BLaER1 treated with 17β-estradiol and CSF1 and Interleukin-3, amounts not matched to agents 10 nM and 100 nM (cell line): ENCODE measurements around the gene RFTN1.

Source experiments
- H3K27ac ChIP-seq, 11 experiments: shearing (Covaris generic); formaldehyde crosslinking; 2 replicates each; pipeline ENCODE4 v1.8.1; 2022
- H3K27me3 ChIP-seq, 11 experiments: shearing (Covaris generic); formaldehyde crosslinking; 2 replicates each; pipeline ENCODE4 v1.8.1; 2022
- H3K36me3 ChIP-seq, 11 experiments: shearing (Covaris generic); formaldehyde crosslinking; 2 replicates each; pipeline ENCODE4 v1.8.1; 2022
- H3K4me1 ChIP-seq, 10 experiments: shearing (Covaris generic); formaldehyde crosslinking; 2 replicates each; pipeline ENCODE4 v1.8.1; 2022
- H3K4me2 ChIP-seq, 11 experiments: shearing (Covaris generic); formaldehyde crosslinking; 2 replicates each; pipeline ENCODE4 v1.8.1; 2022
- H3K4me3 ChIP-seq, 10 experiments: shearing (Covaris generic); formaldehyde crosslinking; 2 replicates each; pipeline ENCODE4 v1.8.1; 2022
- H3K9ac ChIP-seq, 11 experiments: shearing (Covaris generic); formaldehyde crosslinking; 2 replicates each; pipeline ENCODE4 v1.8.1; 2022
- H3K9me3 ChIP-seq, 11 experiments: shearing (Covaris generic); formaldehyde crosslinking; replicated peaks in 1 of 11; 2 replicates each; pipeline ENCODE4 v1.8.1; 2022
- H4K20me1 ChIP-seq, 11 experiments: shearing (Covaris generic); formaldehyde crosslinking; 2 replicates each; pipeline ENCODE4 v1.8.1; 2022
- Cebpa-rat ChIP-seq, 11 experiments: shearing (Covaris generic); IDR thresholded peaks; 2 replicates each; pipeline ENCODE4 v1.8.1; 2022

The RFTN1 gene

DNA sequence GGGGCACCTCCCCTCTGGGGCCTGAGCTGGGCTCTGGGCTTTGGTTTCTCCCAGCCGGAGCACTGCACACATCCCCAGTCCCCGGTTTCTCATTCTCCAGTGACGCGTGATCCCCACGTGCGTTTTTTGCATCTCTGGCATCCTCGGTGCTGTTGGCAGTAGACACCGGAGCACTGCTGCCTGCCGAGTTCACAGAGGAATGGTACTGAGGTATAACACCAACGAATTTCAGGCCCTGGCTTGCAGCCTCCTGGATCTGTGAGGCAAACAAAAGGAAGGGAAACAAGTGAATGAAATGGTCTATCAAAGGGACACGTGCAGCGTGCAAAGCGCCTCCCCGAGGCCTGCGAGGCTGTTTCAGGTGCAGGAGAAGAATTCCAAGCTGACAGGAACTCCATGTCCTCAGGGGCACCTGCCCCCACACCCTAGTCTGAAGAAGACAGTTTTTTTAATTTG is 135.6 kb downstream of the RFTN1 start:
- Histone ChIP-seq H3K27ac (peak overlapping the region in 4 of 11 experiments; percentile 52 to 69 (median 52); a peak in 8 of 22 replicates), H3K4me1 (peaks cover 64 to 83% (median 79%) of the 10 kb centered on the region in 10 experiments), H3K4me2 (peak overlapping the region; percentile 81 to 94 (median 88)), H4K20me1 (peaks cover 4 to 68% (median 37%) of the 10 kb centered on the region in 11 experiments; a peak in 17 of 22 replicates), H3K27me3 (no peaks in the 10 kb centered on the region), H3K9me3 (peaks cover 21 to 44% (median 39%) of the 10 kb centered on the region in 11 experiments; a peak in 21 of 22 replicates), H3K36me3 (peaks cover 43 to 74% (median 62%) of the 10 kb centered on the region in 11 experiments; a peak in 21 of 22 replicates), H3K4me3 (0 out of 20 replicates have a peak overlapping the region, but pooled peaks of 1 of the 10 experiments have one; percentile 15), H3K9ac (peak overlapping the region in 4 of 11 experiments; percentile 8 to 53 (median 28); a peak in 6 of 22 replicates)
- no peak for TF ChIP-seq Cebpa-rat (IDR thresholded peaks at IDR 0.05)

DNA sequence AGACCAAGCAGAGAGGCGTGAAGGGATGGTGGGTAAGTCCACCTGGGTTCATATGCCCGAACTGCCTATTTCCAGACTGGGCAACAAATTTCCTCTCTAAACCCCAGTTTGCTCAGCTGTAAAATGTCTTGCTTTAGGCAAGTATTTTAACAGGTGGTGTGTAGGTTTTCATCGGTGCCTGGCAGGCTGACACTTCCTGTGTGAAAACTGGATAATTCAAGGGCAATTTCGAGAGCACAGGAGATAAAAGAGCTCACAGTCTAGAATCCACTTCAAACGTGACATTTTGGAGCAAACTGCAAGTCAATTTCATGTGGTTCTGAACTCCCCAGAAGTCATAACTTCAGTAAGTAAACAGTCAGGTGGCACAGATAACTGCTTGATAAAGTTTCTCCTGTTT is 136.3 kb downstream of the RFTN1 start:
- Histone ChIP-seq H3K9ac (peak overlapping the region in 3 of 11 experiments; percentile 23 to 53 (median 33); a peak in 4 of 22 replicates), H3K4me3 (0 out of 20 replicates have a peak overlapping the region, but pooled peaks of 1 of the 10 experiments have one; percentile 15), H3K9me3 (peaks cover 21 to 39% (median 34%) of the 10 kb centered on the region in 11 experiments; a peak in 21 of 22 replicates), H3K27me3 (no peaks in the 10 kb centered on the region), H3K36me3 (peaks cover 43 to 67% (median 55%) of the 10 kb centered on the region in 11 experiments; a peak in 21 of 22 replicates), H3K4me2 (peak overlapping the region; percentile 81 to 94 (median 88)), H3K27ac (peak overlapping the region in 4 of 11 experiments; percentile 52 to 69 (median 52); a peak in 8 of 22 replicates), H3K4me1 (peaks cover 71 to 87% (median 84%) of the 10 kb centered on the region in 10 experiments), H4K20me1 (peaks cover 0 to 68% (median 44%) of the 10 kb centered on the region in 11 experiments; a peak in 17 of 22 replicates)
- TF ChIP-seq Cebpa-rat (IDR thresholded peaks at IDR 0.05) = no peak

DNA sequence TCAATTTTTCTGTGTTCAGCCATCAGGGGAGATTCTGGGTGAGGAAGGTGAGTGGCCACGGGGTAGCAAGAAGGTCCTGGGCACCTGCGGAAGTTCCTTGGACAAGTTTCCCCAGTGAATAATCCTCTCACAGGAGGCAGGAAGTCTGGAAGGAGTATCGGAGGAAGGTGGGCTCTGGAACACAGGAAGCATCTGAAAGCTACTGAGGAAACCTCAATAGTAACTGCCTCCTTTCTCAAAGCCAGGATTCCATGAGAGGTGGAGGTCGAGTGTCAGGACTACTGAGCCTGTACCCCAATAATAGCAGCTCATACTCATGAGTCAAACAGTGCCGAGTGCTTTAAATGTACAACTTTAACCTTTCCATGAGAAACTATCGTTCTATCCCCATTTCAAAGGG is 137.6 kb downstream of the RFTN1 start:
- H3K4me2 ChIP-seq = peak overlapping the region; percentile 81 to 94 (median 88)
- H3K9ac ChIP-seq = no peak overlapping the region
- H3K27ac ChIP-seq = peak overlapping the region in 4 of 11 experiments; percentile 27 to 69 (median 52); a peak in 4 of 22 replicates

DNA sequence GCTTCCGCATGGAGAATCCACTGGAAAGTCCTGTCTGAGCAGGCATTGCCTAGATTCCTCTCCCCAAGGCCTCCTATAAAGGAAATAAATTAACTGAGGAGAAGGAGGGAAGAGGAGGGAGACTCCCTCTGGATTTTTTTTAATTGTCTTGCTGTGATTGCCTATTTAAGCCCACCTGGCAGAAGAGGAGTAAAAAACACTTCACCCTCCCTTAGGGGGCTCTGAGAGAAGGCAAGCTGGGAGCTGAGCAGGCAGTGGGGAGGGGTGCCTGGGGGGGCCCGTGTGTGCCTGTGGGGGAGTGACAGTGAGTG is 138.6 kb downstream of the RFTN1 start:
- Histone ChIP-seq H3K4me2 (peak overlapping the region; percentile 81 to 94 (median 88)), H3K9ac (peak overlapping the region in 2 of 11 experiments; percentile 4 to 20; a peak in 2 of 22 replicates), H3K36me3 (peaks cover 34 to 66% (median 52%) of the 10 kb centered on the region in 11 experiments)

More for the DNA sequence above, 137.6 kb downstream of the RFTN1 start:
- Histone ChIP-seq H3K9me3 (peaks cover 21 to 29% (median 25%) of the 10 kb centered on the region in 11 experiments; a peak in 21 of 22 replicates), H3K4me1 (peaks cover 84 to 100% (median 94%) of the 10 kb centered on the region in 10 experiments), H3K36me3 (peaks cover 36 to 66% (median 52%) of the 10 kb centered on the region in 11 experiments; a peak in 21 of 22 replicates), H3K27me3 (no peaks in the 10 kb centered on the region), H4K20me1 (peaks cover 0 to 72% (median 51%) of the 10 kb centered on the region in 11 experiments; a peak in 17 of 22 replicates), H3K4me3 (no peak overlapping the region)
- no peak for TF ChIP-seq Cebpa-rat (IDR thresholded peaks at IDR 0.05)

DNA sequence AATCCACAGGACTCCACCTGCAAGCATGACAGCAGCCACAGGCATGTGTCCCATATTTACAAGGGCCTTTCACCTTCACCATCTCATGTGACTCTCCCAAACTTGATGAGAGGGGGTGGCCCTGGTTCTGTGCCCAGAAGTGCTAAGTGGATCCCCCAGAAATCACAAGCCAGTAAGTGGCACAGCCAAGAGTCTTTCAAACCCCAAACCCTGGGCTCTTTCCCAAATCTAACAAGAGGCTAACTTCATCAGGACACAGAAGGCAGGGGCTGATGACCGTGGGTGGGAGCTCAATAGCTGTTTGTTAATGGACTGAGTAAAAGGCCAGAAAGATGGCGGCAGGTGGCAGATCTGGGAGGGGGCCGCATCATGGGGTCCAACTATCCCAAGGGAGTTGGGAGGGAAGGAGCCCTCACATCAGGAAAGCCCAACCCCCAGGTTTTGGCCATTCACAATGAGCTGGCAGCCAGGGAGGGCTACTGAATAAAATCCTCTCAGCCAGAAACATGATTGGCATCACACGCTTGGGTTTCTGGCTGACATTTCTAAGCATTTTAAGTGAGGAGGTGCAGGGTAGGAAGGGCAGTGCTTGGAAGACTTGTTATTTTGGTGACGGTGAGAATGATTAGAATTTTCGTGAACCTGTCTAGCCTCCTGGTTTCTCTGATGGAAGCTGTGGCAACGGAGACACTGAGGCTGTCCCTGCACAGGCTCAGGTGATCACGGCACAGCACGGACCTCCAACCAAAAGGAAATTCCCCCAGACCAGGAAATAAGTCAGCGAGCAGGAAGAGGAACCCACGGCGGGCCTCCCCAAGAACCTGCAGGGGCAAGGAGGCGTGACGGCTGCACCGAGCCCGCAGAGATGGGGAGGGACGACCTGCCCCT is 139.2 kb downstream of the RFTN1 start:
- Histone ChIP-seq H4K20me1 (peaks cover 0 to 77% (median 51%) of the 10 kb centered on the region in 11 experiments; a peak in 17 of 22 replicates), H3K9me3 (peaks cover 9 to 16% (median 10%) of the 10 kb centered on the region in 11 experiments; a peak in 21 of 22 replicates), H3K27me3 (no peaks in the 10 kb centered on the region), H3K4me2 (peak overlapping the region; percentile 81 to 94 (median 88)), H3K27ac (peak overlapping the region in 3 of 11 experiments; percentile 15 to 35 (median 28); a peak in 5 of 22 replicates), H3K4me3 (peak overlapping the region in 2 of 10 experiments; percentile 8 to 17; a peak in 1 of 20 replicates), H3K36me3 (peaks cover 38 to 66% (median 52%) of the 10 kb centered on the region in 11 experiments), H3K9ac (peak overlapping the region in 2 of 11 experiments; percentile 4 to 20; a peak in 3 of 22 replicates), H3K4me1 (peaks cover 82 to 95% (median 88%) of the 10 kb centered on the region in 10 experiments)
- no peak for TF ChIP-seq Cebpa-rat (IDR thresholded peaks at IDR 0.05)

More for the DNA sequence above, 138.6 kb downstream of the RFTN1 start:
- peaks cover 0 to 77% (median 51%) of the 10 kb centered on the region in 11 experiments; a peak in 17 of 22 replicates for H4K20me1 ChIP-seq
- H3K27ac ChIP-seq = peak overlapping the region in 2 of 11 experiments; percentile 15 to 35; a peak in 3 of 22 replicates
- TF ChIP-seq Cebpa-rat (IDR thresholded peaks at IDR 0.05) = no peak
- H3K9me3 ChIP-seq = peaks cover 15 to 22% (median 16%) of the 10 kb centered on the region in 11 experiments; a peak in 21 of 22 replicates
- peaks cover 82 to 100% (median 94%) of the 10 kb centered on the region in 10 experiments for H3K4me1 ChIP-seq
- H3K4me3 ChIP-seq = 0 out of 20 replicates have a peak overlapping the region, but pooled peaks of 2 of the 10 experiments have one; percentile 8 to 17
- no peaks in the 10 kb centered on the region for H3K27me3 ChIP-seq

DNA sequence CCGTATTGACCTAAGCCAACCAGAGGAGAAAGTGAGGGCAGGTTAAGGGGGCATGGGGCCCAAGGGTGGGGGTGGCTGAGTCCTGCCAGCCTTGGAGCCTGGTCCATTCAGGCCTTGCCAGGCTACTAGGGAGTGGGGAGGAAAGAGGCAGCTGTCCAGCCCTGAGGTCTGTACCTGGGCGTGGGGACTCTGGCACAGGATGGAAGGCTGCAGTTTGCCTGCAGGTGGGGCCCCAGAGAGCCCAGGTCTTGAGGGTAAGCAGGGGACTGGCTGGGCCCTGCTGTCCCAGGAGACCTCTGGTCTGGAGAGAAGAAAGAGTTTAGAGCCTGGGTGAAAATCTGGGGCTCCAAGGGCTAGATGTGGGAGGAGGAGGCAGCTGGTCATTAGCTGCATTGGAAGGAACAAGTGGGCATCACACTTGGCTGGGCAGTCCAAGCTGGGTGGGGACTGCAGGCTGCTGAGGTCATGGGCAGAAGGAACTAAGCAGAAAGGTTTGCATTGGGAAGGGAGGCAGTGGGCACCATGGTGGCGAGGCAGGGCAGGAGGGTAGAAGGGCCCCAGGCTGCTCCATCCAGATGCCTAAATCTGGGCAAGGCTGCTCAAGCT is 140.1 kb downstream of the RFTN1 start:
- Histone ChIP-seq H3K27ac (peak overlapping the region in 4 of 11 experiments; percentile 28 to 51 (median 48); a peak in 5 of 22 replicates), H3K4me3 (no peak overlapping the region; a peak in 1 of 20 replicates), H3K27me3 (no peaks in the 10 kb centered on the region), H3K9ac (peak overlapping the region in 1 of 11 experiments; percentile 21; a peak in 1 of 22 replicates), H3K4me2 (peak overlapping the region; percentile 81 to 94 (median 88)), H3K9me3 (peaks cover under 1 to 8% (median 2%) of the 10 kb centered on the region in 11 experiments; a peak in 18 of 22 replicates), H4K20me1 (peaks cover 0 to 77% (median 51%) of the 10 kb centered on the region in 11 experiments; a peak in 17 of 22 replicates), H3K4me1 (peaks cover 77 to 86% (median 79%) of the 10 kb centered on the region in 10 experiments), H3K36me3 (peaks cover 37 to 66% (median 52%) of the 10 kb centered on the region in 11 experiments)
- TF ChIP-seq Cebpa-rat (IDR thresholded peaks at IDR 0.05) = no peak

DNA sequence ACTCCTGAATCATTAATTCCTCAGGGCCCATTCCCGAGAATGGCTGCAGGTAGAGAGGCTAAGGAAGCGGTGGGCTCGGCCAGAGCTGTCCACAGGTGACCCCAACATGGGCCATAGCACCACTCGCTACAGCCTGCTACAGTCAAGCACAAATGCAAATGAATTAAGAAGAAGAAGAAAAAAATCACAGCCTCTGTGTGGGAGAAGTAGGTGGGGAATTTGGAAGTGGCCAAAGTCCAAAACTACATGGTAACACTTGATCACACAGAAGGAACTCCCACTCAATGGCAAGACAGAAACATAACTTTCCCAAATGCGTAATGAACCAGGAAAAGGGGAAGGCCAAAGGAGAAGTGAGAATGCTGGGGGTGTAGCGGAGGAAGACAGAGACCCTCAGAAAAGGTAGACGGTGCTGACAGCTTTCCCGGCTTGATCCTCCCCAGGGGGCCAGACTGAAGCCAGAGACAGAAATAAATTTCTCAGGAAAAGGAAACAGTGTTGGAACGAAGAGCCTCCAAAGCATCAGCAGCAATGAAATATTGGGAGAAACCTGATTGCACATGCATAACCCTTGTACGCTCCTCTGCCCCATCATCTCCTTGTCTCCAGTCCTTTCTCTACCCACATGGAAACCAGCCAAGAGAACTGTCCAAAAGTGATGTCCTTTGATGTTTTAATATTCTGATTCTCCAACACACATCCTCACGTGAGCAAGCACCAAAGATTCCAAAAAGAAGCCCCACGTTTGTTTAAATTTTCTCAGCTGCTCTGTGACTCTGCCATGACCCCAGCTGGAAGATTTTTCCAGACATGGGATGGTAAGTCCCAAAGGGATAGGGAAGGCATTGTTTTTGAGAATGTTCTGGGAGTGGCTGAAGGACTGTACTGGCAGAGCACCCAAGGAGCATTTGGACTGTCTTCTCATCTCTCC is 140.9 kb downstream of the RFTN1 start:
- peaks cover 37 to 67% (median 55%) of the 10 kb centered on the region in 11 experiments for H3K36me3 ChIP-seq
- no peak overlapping the region for H3K4me3 ChIP-seq
- peak overlapping the region in 7 of 11 experiments; percentile 20 to 51 (median 40); a peak in 11 of 22 replicates for H3K27ac ChIP-seq

More for the DNA sequence above, 140.9 kb downstream of the RFTN1 start:
- TF ChIP-seq Cebpa-rat (IDR thresholded peaks at IDR 0.05) = no peak
- peak overlapping the region in 3 of 11 experiments; percentile 4 to 22 (median 21); a peak in 2 of 22 replicates for H3K9ac ChIP-seq
- H4K20me1 ChIP-seq = peaks cover 0 to 72% (median 51%) of the 10 kb centered on the region in 11 experiments; a peak in 17 of 22 replicates
- H3K4me1 ChIP-seq = peaks cover 70 to 78% (median 71%) of the 10 kb centered on the region in 10 experiments
- no peaks in the 10 kb centered on the region for H3K27me3 ChIP-seq
- H3K4me2 ChIP-seq = peak overlapping the region; percentile 81 to 94 (median 88)
- no peaks in the 10 kb centered on the region; a peak in 1 of 22 replicates for H3K9me3 ChIP-seq
